ENCODE measurements around the gene LRRTM4.

DNA sequence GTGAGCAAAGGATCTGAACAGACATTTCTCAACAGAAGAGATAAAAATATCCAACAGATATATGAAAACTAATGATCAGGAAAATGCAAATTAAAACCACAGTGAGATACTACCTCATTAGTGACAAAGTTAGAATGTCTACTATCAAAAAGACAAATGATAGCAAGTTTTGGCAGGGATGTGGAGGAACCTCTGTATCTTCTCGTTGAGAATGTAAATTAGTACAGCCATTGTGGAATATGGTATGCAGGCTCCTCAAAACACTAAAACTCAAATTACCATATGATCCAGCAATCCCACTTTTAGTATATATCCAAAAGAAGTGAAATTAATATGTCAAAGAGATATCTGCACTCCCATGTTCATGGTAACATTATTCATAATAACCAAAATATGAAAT, 427.1 kb downstream of the LRRTM4 start:
- TF ChIP-seq EZH2 (IDR thresholded peaks at IDR 0.05; ENCODE audit: insufficient read depth, poor library complexity, severe bottlenecking) (no peak), EZH2phosphoT487 (IDR thresholded peaks at IDR 0.05; ENCODE audit: insufficient read depth, low read depth) (no peak)

All from GM23248 (cell line).